ENCODE results near the gene RABEPK. TPM values are rescaled to one million over a fixed set of nuclear protein-coding genes. Genes with fewer than 3 reads are reported as not detected.
"Not testable (repeated sequence)": the region's sequence is repeated elsewhere in the genome, so short reads cannot be mapped to it uniquely, and the experiment has no call there.

RABEPK gene
- polyA plus RNA-seq, 1 donor (not counting 4 experiments of a cell fraction or from before 2014, with no cell fraction given), result 33.4 TPM

DNA sequence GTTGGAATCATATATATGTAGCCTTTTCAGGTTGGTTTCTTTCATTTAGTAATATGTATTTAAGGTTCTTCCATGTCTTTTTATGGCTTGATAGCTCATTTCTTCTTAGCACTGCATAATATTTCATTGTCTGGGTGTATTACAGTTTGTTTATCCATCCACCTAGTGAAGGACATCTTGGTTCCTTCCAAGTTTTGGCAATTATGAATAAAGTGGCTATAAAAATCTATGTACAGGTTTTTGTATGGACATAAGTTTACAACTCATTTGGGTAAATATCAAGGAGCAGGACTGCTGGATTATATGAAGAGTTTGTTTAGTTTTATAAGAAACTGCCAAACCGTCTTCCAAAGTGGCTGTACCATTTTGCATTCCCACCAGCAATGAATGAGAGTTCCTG is 22.5 kb upstream of the RABEPK start:
- no peak for DNase-seq (ENCODE audit: low read depth, low spot score)
- FAIRE-seq, result no peak
- Histone ChIP-seq H3K4me1 (ENCODE audit: control insufficient read depth, extremely low read depth, insufficient read depth, low read length) (no peaks in the 10 kb centered on the region), H2AFZ (ENCODE audit: control insufficient read depth, low read length) (no peak overlapping the region), H3K9ac (ENCODE audit: control insufficient read depth, extremely low read depth, insufficient read depth, low read length) (no peak overlapping the region), H3K79me2 (ENCODE audit: control insufficient read depth, insufficient read depth, low read length) (peaks cover 81% of the 10 kb centered on the region), H3K9me3 (ENCODE audit: control insufficient read depth, low read depth, low read length) (no peaks in the 10 kb centered on the region), H3K4me3 (ENCODE audit: control insufficient read depth in 2 of 3, extremely low read depth in 1 of 3, insufficient read depth in 2 of 3, low read depth in 1 of 3, low read length in 3 of 3) (no peak overlapping the region), H4K20me1 (ENCODE audit: control insufficient read depth, extremely low read depth, insufficient read depth, low read length) (peaks cover 4% of the 10 kb centered on the region), H3K27me3 (ENCODE audit: control insufficient read depth, extremely low read depth, insufficient read depth, low read length) (no peaks in the 10 kb centered on the region), H3K4me2 (ENCODE audit: control insufficient read depth, extremely low read depth, insufficient read depth, low read depth, low read length) (no peak overlapping the region), H3K27ac (ENCODE audit: control insufficient read depth, insufficient read depth, low read length) (no peak overlapping the region), H3K9me1 (ENCODE audit: control insufficient read depth, extremely low read depth, insufficient read depth, low read length) (no peaks in the 10 kb centered on the region), H3K36me3 (ENCODE audit: control insufficient read depth in 2 of 2, extremely low read depth in 1 of 2, insufficient read depth in 2 of 2, low read length in 2 of 2) (peaks cover 0 to 3% of the 10 kb centered on the region in 2 experiments)
- dilution Hi-C loops (cut with MboI; ENCODE audit: extremely low pct_ligation_motif_present, low sequenced_read_pairs), result no loop called here
- no peak for TF ChIP-seq EZH2 (IDR thresholded peaks at IDR 0.05; ENCODE audit: low read length)
- TF ChIP-seq, protein P1, sequence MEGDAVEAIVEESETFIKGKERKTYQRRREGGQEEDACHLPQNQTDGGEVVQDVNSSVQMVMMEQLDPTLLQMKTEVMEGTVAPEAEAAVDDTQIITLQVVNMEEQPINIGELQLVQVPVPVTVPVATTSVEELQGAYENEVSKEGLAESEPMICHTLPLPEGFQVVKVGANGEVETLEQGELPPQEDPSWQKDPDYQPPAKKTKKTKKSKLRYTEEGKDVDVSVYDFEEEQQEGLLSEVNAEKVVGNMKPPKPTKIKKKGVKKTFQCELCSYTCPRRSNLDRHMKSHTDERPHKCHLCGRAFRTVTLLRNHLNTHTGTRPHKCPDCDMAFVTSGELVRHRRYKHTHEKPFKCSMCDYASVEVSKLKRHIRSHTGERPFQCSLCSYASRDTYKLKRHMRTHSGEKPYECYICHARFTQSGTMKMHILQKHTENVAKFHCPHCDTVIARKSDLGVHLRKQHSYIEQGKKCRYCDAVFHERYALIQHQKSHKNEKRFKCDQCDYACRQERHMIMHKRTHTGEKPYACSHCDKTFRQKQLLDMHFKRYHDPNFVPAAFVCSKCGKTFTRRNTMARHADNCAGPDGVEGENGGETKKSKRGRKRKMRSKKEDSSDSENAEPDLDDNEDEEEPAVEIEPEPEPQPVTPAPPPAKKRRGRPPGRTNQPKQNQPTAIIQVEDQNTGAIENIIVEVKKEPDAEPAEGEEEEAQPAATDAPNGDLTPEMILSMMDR (optimal IDR thresholded peaks at IDR 0.05 in 1 of 3, IDR thresholded peaks at IDR 0.05 in 1 of 3, conservative IDR thresholded peaks at IDR 0.05 in 1 of 3; ENCODE audit: extremely low read depth in 1 of 3, insufficient read depth in 2 of 3, low read length in 3 of 3), result no peak

DNA sequence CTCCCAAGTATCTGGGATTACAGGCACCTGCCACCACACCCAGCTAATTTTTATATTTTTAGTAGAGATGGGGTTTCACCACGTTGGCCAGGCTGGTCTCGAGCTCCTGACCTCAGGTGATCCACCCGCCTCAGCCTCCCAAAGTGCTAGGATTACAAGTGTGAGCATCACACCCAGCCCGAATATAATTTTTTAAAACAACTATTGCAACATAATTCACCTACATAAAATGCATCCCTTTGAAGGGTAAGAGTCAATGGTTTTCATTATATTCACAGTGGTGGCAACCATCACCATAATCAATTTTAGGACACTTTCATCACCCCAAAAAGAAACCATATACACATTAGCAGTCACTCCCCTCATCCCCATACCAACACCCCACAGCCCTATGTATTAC is 20.6 kb upstream of the RABEPK start:
- H2AFZ ChIP-seq (ENCODE audit: control insufficient read depth, low read length); H3K27me3 ChIP-seq (ENCODE audit: control insufficient read depth, extremely low read depth, insufficient read depth, low read length); H3K4me2 ChIP-seq (ENCODE audit: control insufficient read depth, extremely low read depth, insufficient read depth, low read depth, low read length); H3K9ac ChIP-seq (ENCODE audit: control insufficient read depth, extremely low read depth, insufficient read depth, low read length); H3K36me3 ChIP-seq (ENCODE audit: control insufficient read depth in 2 of 2, extremely low read depth in 1 of 2, insufficient read depth in 2 of 2, low read length in 2 of 2); H3K4me1 ChIP-seq (ENCODE audit: control insufficient read depth, extremely low read depth, insufficient read depth, low read length); DNase-seq (ENCODE audit: low read depth, low spot score); H3K9me3 ChIP-seq (ENCODE audit: control insufficient read depth, low read depth, low read length); dilution Hi-C loops (cut with MboI; ENCODE audit: extremely low pct_ligation_motif_present, low sequenced_read_pairs); FAIRE-seq; H4K20me1 ChIP-seq (ENCODE audit: control insufficient read depth, extremely low read depth, insufficient read depth, low read length); H3K9me1 ChIP-seq (ENCODE audit: control insufficient read depth, extremely low read depth, insufficient read depth, low read length); H3K4me3 ChIP-seq (ENCODE audit: control insufficient read depth in 2 of 3, extremely low read depth in 1 of 3, insufficient read depth in 2 of 3, low read depth in 1 of 3, low read length in 3 of 3); H3K27ac ChIP-seq (ENCODE audit: control insufficient read depth, insufficient read depth, low read length): not testable (repeated sequence)
- peaks cover 88% of the 10 kb centered on the region for H3K79me2 ChIP-seq (ENCODE audit: control insufficient read depth, insufficient read depth, low read length)

DNA sequence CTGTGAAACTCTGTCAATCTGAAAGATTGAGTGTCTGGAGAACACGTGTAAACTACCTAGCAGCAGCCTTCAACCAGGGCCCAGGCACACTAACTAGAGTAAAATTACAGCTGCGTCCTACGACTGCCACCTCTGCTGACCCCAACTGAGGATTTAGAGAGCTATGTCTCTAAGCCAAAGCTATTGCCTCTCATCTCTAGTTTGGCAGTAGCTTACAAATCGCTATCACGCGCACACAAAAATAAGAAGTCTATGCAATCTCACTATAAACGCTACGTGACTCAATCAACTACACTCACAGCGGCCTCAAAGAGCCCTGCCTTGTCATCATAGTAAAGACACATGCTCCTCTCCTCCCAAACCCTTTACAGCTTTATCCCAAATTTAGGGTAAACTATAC is 19.5 kb upstream of the RABEPK start:
- H4K20me1 ChIP-seq (ENCODE audit: control insufficient read depth, extremely low read depth, insufficient read depth, low read length), result no peaks in the 10 kb centered on the region
- H3K79me2 ChIP-seq (ENCODE audit: control insufficient read depth, insufficient read depth, low read length), result peaks cover 94% of the 10 kb centered on the region
- H3K9me3 ChIP-seq (ENCODE audit: control insufficient read depth, low read depth, low read length), result no peaks in the 10 kb centered on the region
- no peak overlapping the region for H3K27ac ChIP-seq (ENCODE audit: control insufficient read depth, insufficient read depth, low read length)
- no peaks in the 10 kb centered on the region for H3K27me3 ChIP-seq (ENCODE audit: control insufficient read depth, extremely low read depth, insufficient read depth, low read length)
- DNase-seq (ENCODE audit: low read depth, low spot score), result no peak
- no peak overlapping the region for H3K4me3 ChIP-seq (ENCODE audit: control insufficient read depth in 2 of 3, extremely low read depth in 1 of 3, insufficient read depth in 2 of 3, low read depth in 1 of 3, low read length in 3 of 3)
- FAIRE-seq, result no peak
- H3K36me3 ChIP-seq (ENCODE audit: control insufficient read depth in 2 of 2, extremely low read depth in 1 of 2, insufficient read depth in 2 of 2, low read length in 2 of 2), result peaks cover 0 to 3% of the 10 kb centered on the region in 2 experiments
- no peak overlapping the region for H2AFZ ChIP-seq (ENCODE audit: control insufficient read depth, low read length)
- H3K9ac ChIP-seq (ENCODE audit: control insufficient read depth, extremely low read depth, insufficient read depth, low read length), result no peak overlapping the region
- no peak overlapping the region for H3K4me2 ChIP-seq (ENCODE audit: control insufficient read depth, extremely low read depth, insufficient read depth, low read depth, low read length)
- no peaks in the 10 kb centered on the region for H3K9me1 ChIP-seq (ENCODE audit: control insufficient read depth, extremely low read depth, insufficient read depth, low read length)
- no peaks in the 10 kb centered on the region for H3K4me1 ChIP-seq (ENCODE audit: control insufficient read depth, extremely low read depth, insufficient read depth, low read length)
- dilution Hi-C loops (cut with MboI; ENCODE audit: extremely low pct_ligation_motif_present, low sequenced_read_pairs), result no loop called here
- TF ChIP-seq EZH2 (IDR thresholded peaks at IDR 0.05; ENCODE audit: low read length), result no peak
- TF ChIP-seq, protein P1 (optimal IDR thresholded peaks at IDR 0.05 in 1 of 3, IDR thresholded peaks at IDR 0.05 in 1 of 3, conservative IDR thresholded peaks at IDR 0.05 in 1 of 3; ENCODE audit: extremely low read depth in 1 of 3, insufficient read depth in 2 of 3, low read length in 3 of 3), result no peak

DNA sequence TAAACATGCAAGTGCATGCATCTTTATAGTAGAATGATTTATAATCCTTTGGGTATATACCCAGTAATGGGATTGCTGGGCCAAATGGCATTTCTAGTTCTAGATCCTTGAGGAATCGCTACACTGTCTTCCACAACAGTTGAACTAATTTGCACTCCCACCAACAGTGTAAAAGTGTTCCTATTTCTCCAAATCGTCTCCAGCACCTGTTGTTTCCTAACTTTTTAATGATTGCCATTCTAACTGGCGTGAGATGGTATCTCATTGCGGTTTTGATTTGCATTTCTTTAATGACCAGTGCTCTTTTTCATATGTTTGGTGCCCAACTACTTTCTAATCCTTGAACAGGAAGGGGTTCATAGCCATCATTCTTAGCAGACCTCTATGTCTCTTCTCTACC is 18.6 kb upstream of the RABEPK start:
- DNase-seq (ENCODE audit: low read depth, low spot score); H3K27me3 ChIP-seq (ENCODE audit: control insufficient read depth, extremely low read depth, insufficient read depth, low read length); H3K27ac ChIP-seq (ENCODE audit: control insufficient read depth, insufficient read depth, low read length); dilution Hi-C loops (cut with MboI; ENCODE audit: extremely low pct_ligation_motif_present, low sequenced_read_pairs); H3K9me1 ChIP-seq (ENCODE audit: control insufficient read depth, extremely low read depth, insufficient read depth, low read length); H3K4me2 ChIP-seq (ENCODE audit: control insufficient read depth, extremely low read depth, insufficient read depth, low read depth, low read length); H3K36me3 ChIP-seq (ENCODE audit: control insufficient read depth in 2 of 2, extremely low read depth in 1 of 2, insufficient read depth in 2 of 2, low read length in 2 of 2); H3K9me3 ChIP-seq (ENCODE audit: control insufficient read depth, low read depth, low read length); H3K4me3 ChIP-seq (ENCODE audit: control insufficient read depth in 2 of 3, extremely low read depth in 1 of 3, insufficient read depth in 2 of 3, low read depth in 1 of 3, low read length in 3 of 3); H4K20me1 ChIP-seq (ENCODE audit: control insufficient read depth, extremely low read depth, insufficient read depth, low read length); FAIRE-seq; H3K9ac ChIP-seq (ENCODE audit: control insufficient read depth, extremely low read depth, insufficient read depth, low read length); H3K4me1 ChIP-seq (ENCODE audit: control insufficient read depth, extremely low read depth, insufficient read depth, low read length); H2AFZ ChIP-seq (ENCODE audit: control insufficient read depth, low read length): not testable (repeated sequence)
- H3K79me2 ChIP-seq (ENCODE audit: control insufficient read depth, insufficient read depth, low read length), result peaks cover 92% of the 10 kb centered on the region
